Measurements from ENCODE around the gene LAMA4.
A peak's percentile ranks its signal among the peaks of the same experiment; 100 is the strongest.
"Not testable (repeated sequence)": the region's sequence is repeated elsewhere in the genome, so short reads cannot be mapped to it uniquely, and the experiment has no call there.

The LAMA4 gene

DNA sequence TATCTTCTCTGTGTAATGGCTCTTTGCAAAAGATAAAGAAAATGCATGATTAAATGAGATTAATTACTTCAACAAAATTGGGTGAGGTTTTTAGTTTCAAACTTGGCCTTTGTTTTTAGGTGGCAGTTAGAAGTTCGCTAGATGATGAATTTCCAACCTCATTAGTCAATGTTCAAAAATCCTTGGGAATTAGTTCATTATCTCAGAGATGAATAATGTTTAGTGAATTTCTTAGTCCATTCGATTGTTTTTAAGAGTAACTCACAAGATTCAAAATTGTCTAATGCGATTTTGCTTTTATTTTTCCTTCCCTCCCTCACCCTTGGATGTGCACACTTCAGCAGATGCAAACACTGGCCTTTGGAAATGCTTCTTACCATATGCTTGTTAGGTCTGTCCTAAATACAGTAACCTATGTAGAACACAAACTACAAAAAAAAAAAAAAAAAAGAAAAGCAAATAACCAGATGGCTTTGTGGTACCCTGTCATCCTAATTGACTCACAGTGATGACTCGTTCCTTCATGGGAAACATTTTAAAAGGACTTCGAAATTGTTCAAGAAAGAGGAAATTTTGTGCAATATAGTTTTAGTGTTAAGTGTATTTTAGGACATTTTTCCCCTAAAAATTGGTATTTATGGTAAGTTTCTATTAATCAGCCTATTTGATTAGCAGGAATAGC, 100.3 kb downstream of the LAMA4 start:
- DNase-seq, result no peak

DNA sequence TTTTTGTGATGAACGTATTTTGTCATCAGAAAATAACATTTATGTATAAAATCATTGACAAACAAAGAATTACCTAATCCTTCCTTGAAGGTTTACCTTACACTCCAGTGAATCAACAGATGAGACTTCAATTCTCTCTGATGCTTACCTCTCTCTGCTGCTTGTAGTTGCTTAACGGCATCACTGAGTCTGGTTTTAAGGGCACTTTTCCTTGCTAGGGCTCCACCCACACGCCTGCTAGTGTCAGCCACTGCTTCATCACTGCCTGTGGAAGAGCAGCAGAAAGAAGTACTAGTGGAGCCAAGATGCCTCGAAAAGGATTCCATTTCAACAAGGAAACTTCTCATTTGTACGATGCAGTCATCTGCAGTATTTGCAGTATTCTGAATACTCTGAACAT, 104.0 kb downstream of the LAMA4 start:
- DNase-seq, result peak in 1 of 56 donors; percentile 2

DNA sequence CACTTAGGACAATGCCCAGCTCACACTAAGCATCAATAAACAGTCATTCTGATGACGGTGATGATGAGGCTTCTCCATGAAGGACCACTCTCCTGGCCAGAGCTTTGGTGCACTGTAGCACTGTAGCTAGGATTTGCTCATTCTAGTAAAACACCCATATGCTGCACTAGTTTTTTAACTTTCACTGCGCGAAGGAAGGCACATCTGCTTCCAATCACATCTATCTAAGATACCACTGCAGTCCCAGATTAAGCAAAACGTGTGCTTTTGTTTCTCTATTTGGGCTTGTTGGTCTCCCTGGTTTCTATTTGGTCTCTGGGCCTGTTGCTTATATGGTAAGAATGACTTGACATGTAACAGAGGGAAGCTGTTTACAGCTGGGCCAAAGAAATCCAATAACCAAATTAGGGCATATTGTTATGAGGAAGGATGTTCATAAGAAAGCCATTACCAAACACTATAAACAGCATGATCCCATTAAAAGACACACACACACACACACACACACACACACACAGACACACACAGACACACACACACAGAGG, 104.6 kb downstream of the LAMA4 start:
- no peak for DNase-seq

GRCh38 chr6:112149236-112149635, 105.1 kb downstream of the LAMA4 start:
- no peak for DNase-seq

GRCh38 chr6:112148103-112148502, 106.3 kb downstream of the LAMA4 start:
- no peak for DNase-seq

GRCh38 chr6:112145080-112145573, 109.2 kb downstream of the LAMA4 start:
- no peak for DNase-seq

GRCh38 chr6:112144145-112144926, 110.0 kb downstream of the LAMA4 start:
- DNase-seq, result no peak

- DNase-seq, result no peak
Observed at GRCh38 chr6:112141707-112142106, 112.7 kb downstream of the LAMA4 start.

GRCh38 chr6:112139052-112139451, 115.3 kb downstream of the LAMA4 start:
- no peak for DNase-seq

GRCh38 chr6:112130878-112131277, 123.5 kb downstream of the LAMA4 start:
- no peak for DNase-seq

DNA sequence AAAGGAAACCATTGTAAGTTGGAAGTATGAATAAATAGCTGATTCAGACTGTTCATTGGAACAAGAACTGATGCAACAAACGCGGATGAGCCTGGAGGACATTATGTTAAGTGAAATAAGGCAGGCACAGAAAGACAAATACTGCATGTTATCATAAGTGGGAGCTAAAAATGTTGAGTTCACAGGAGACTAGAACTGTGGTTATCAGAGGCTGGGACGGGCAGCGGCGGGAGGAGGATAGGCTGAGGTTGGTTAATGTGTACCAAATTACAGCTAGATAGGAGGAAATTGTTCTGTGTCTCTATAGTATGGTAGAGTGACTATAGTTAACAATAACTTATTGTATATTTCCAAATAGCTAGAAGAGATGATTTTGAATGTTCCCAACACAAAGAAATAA, 126.2 kb downstream of the LAMA4 start:
- DNase-seq, result no peak

GRCh38 chr6:112123982-112124381, 130.4 kb downstream of the LAMA4 start:
- no peak for DNase-seq

GRCh38 chr6:112122756-112123155, 131.6 kb downstream of the LAMA4 start:
- no peak for DNase-seq

DNA sequence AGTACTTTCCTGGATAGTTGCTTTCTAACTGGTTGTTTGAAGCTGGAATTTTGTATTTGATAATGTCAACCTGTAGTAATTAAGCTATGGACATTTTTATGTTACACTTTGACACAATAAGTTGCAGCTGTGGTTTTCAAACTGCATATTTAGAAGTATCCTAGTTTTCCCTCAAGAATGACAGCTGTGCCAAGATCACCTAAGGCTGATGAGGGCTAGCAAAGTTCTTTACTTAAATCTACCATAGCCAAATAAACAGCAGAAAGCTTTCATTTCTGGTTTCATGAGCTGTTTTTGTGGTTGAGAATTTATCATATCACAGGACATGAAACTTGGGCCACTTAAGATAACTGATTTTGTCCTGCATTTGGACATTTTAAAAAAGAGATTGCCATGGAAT, 136.3 kb downstream of the LAMA4 start:
- DNase-seq, result no peak

- no peak for DNase-seq
Observed at GRCh38 chr6:112117554-112117953, 136.8 kb downstream of the LAMA4 start.

DNA sequence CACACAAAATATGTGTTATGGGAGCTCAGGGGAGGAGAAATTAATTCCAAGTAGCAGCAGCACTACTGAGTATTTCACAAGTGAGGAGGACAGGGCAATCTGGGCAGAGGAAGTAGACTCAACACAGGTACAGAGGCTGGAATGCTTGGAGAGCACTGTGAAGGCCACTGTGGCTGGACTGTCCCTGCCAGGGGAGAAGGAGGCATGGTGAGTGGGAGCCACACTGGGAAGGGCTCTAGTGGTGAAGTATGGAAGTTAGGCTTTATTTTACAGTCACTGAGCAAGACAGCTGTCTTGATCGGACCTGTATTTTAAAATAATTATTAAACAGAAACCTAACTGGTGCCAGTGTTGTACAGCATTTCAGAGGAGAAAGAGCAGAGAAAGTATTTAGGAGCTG, 138.1 kb downstream of the LAMA4 start:
- no peak for DNase-seq

DNA sequence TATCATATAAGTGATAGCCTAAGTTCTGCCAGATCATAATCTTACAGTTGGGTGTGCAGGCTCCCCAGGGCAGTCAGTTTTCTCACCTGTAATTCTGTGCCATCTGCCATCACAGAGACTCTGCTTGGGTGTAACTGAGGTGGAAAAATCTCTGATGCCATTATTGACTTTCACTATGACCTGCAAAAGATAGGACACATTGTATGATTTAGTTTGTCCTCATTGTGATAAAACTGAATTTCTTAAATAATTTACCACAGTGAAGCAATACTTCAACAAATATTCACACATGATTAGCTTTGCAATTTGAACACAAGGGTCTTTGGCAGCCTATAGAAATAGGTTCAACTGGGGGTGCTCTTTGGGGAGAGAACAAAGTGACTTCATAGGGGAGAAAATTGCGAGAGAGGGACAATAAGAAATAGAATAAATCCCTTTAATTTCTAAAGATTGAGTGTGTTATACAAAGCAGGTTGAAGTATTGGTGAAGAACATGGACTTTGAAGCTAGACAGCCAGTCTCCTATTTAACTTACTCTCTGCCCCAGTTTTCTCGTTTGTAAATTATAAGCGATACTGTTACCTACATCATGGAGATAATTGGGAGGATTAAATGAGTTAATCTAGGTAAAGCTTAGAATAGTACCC, 139.7 kb downstream of the LAMA4 start:
- no peak for DNase-seq

DNA sequence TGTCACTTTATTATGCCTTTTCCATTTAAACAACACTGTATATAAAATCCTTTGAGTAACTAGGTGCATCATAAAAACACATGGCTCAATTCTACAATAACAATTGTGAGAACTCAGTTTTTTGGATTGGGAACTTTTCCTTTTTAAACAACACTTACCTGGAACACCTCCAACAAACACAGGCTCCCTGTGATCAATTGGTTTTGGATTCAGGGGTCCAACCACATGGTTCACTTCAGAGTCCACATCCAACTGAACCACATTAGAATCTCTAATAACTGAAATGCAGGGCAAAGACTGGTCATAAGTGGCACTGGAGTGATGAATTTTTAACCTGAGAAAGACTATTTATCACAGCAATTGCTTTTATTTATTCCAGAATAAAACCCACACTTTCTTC, 140.4 kb downstream of the LAMA4 start:
- no peak for DNase-seq

DNA sequence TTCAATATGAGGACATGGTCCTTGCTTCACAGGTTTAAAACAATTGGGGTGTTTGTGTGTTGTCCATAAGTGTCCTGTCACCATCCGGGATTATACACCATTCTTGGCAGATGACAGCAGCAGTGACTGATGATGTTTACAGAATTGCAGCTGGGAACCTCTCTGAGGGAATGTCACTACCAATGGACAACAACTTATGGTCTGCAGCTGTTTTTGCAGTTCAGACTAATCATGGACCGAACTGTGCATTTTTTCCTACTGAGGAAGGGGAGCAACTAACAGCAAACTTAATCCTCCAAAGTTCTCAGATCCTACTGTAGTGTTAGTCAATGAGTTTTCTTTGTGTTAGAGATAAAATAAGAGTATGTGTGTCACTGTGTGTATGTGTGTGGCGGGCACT, 140.9 kb downstream of the LAMA4 start:
- DNase-seq, result peak in 3 of 56 donors; percentile 0 to 10 (median 8)

DNA sequence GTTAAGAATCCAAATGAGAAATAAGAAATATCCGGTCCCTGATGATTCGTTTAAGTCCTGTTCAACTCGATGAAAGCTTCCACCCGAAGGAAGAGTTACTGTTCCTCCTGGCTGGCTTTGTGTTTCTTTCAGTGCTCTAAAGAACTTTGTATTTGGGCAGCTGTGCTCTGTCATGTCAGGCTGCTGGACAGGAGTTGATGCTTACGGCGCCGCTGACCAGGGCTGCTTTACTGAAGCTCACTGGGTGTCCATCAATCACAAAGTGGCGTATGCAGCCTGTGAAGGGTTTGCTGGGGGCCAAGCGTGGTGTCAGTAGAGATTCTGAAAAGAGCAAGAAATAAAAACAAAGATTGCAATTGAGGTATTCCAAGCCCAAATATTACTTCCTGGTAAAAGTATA, 145.1 kb downstream of the LAMA4 start:
- peak in 5 of 56 donors; percentile 2 to 6 (median 4) for DNase-seq

- no peak for DNase-seq
Observed at GRCh38 chr6:112106562-112106961, 147.8 kb downstream of the LAMA4 start.

GRCh38 chr6:112106026-112106425, 148.3 kb downstream of the LAMA4 start:
- not testable (repeated sequence) for DNase-seq

Data from nucleus accumbens (tissue), 56 donors.